K562 (cell line): Measurements from ENCODE around the gene RPLP2. TPM values are rescaled to one million over a fixed set of nuclear protein-coding genes. Genes with fewer than 3 reads are reported as not detected.

Experiments
- ATAC-seq: fragments of 200-7000 bp; cut with Tn5 transposase; 3 replicates; pipeline ENCODE4 v1.9.1; 2020; ENCODE audit warnings: moderate library complexity
- BruUV-seq: library from RNA; stranded (reverse); fragments of 400-500 nt; replicated peaks from 2 replicates; lab custom pipeline; 2021; lab: Mats Ljungman, UMichigan
- CTCF ChIA-PET: fragments of 300-600 bp; formaldehyde crosslinking; extraction: SDS; loops from one replicate; lab custom pipeline; 2021; ENCODE audit warnings: low intra/inter-chr PET ratio; lab: Yijun Ruan, JAX
- POLR2A ChIA-PET: fragments of 300-600, 350-650 bp; sonication (Branson Sonifier 250); formaldehyde crosslinking; extraction: SDS; loops from one replicate; lab custom pipeline; 2021; ENCODE audit warnings: antibody characterized with exemption, inconsistent platforms; lab: Yijun Ruan, JAX
- DNase-seq, 4 experiments: peaks; one replicate each; pipeline versions ENCODE4 v3.0.0 to v3.0.0-alpha.2; 2011 to 2018; ENCODE audit warnings: low spot score in 3 of 4, mixed read lengths in 3 of 4; ENCODE audit errors: extremely low read depth in 1 of 4
- FAIRE-seq: peaks from 2 replicates; lab custom pipeline; 2011; peaks lifted over from hg19 to GRCh38; lab: Jason Lieb, UNC
- H2AFZ ChIP-seq: 2 replicates; pipeline ENCODE4 v1.6.0; 2011; ENCODE audit warnings: low read depth, low read length, control low read depth, inconsistent platforms
- H3K27ac ChIP-seq: fragments of 200-600 bp; 3 replicates; pipeline ENCODE4 v1.8.0; 2011; ENCODE audit warnings: low read depth, mild to moderate bottlenecking, control low read depth, inconsistent platforms, low read length, moderate library complexity, mixed read lengths; ENCODE audit errors: extremely low read depth
- H3K27me3 ChIP-seq, 2 experiments: fragments of 300-600 bp in 1 of 2; 2 replicates in 1 of 2; 3 replicates in 1 of 2; pipeline versions ENCODE4 v1.6.0 to v1.8.0; 2011; ENCODE audit warnings: inconsistent platforms in 2 of 2, low read length in 2 of 2, mild to moderate bottlenecking in 1 of 2, mixed read lengths in 1 of 2, moderate library complexity in 1 of 2; ENCODE audit not compliant: control insufficient read depth in 2 of 2, insufficient read depth in 2 of 2
- H3K36me3 ChIP-seq: fragments of 300-600 bp; 3 replicates; pipeline ENCODE4 v1.8.0; 2011; ENCODE audit warnings: mild to moderate bottlenecking, low read length, inconsistent platforms; ENCODE audit not compliant: control insufficient read depth, insufficient read depth
- H3K4me1 ChIP-seq, 2 experiments: fragments of 200-600 bp in 1 of 2; replicated peaks in 1 of 2; 2 replicates in 1 of 2; 3 replicates in 1 of 2; pipeline versions ENCODE4 v1.5.1 to v1.8.0; 2011; ENCODE audit warnings: inconsistent platforms in 2 of 2, low read length in 2 of 2, mild to moderate bottlenecking in 1 of 2, mixed read lengths in 1 of 2, moderate library complexity in 1 of 2; ENCODE audit not compliant: control insufficient read depth in 2 of 2, insufficient read depth in 2 of 2
- H3K4me2 ChIP-seq: 2 replicates; pipeline ENCODE4 v1.6.1; 2011; ENCODE audit warnings: low read length, control low read depth, inconsistent platforms, mixed read lengths; ENCODE audit not compliant: insufficient read depth
- H3K4me3 ChIP-seq: fragments of 200-600 bp; sonication (generic), shearing (Covaris generic); 2 replicates; pipeline ENCODE4 v1.5.1; 2016; ENCODE audit warnings: control low read depth, inconsistent platforms
- H3K79me2 ChIP-seq: fragments of 200-600 bp; 3 replicates; pipeline ENCODE4 v1.8.0; 2011; ENCODE audit warnings: low read length, inconsistent platforms; ENCODE audit not compliant: control insufficient read depth, insufficient read depth
- H3K9ac ChIP-seq, 2 experiments: 2 replicates each; pipeline versions ENCODE4 v1.6.0 to v1.6.1; 2011; ENCODE audit warnings: low read depth in 2 of 2, low read length in 2 of 2, control low read depth in 1 of 2, inconsistent platforms in 1 of 2, mild to moderate bottlenecking in 1 of 2, mixed read lengths in 1 of 2; ENCODE audit not compliant: insufficient read depth in 1 of 2
- H3K9me1 ChIP-seq: one replicate; pipeline ENCODE4 v1.6.0; 2011; ENCODE audit warnings: inconsistent platforms, mild to moderate bottlenecking, low read length, moderate library complexity; ENCODE audit not compliant: control insufficient read depth, insufficient read depth
- H3K9me3 ChIP-seq: replicated peaks from 2 replicates; pipeline ENCODE4 v1.5.1; 2011; ENCODE audit warnings: low read depth, low read length, inconsistent platforms; ENCODE audit not compliant: control insufficient read depth, insufficient read depth
- H4K20me1 ChIP-seq: replicated peaks from 2 replicates; pipeline ENCODE4 v1.6.1; 2011; ENCODE audit warnings: low read length, inconsistent platforms, mixed read lengths; ENCODE audit not compliant: control insufficient read depth, insufficient read depth
- CBX1 ChIP-seq: sonication (generic); IDR thresholded peaks from 2 replicates; pipeline ENCODE4 v1.6.1; 2016; ENCODE audit warnings: antibody characterized with exemption, low read depth, mild to moderate bottlenecking
- CBX5 ChIP-seq: IDR thresholded peaks from 2 replicates; pipeline ENCODE4 v1.6.1; 2014; ENCODE audit warnings: low read depth, borderline replicate concordance
- CC2D1A ChIP-seq: fragments of 450-650 bp; IDR thresholded peaks from 2 replicates; pipeline ENCODE4 v1.6.1; 2017; ENCODE audit warnings: mild to moderate bottlenecking
- ELF4 ChIP-seq: fragments of 450-650 bp; formaldehyde crosslinking; IDR thresholded peaks from 2 replicates; pipeline ENCODE4 v1.4.0; 2022; ENCODE audit warnings: missing genetic modification characterization
- HIVEP1 ChIP-seq: fragments of 250-450 bp; sonication (Bioruptor Pico); IDR thresholded peaks from 2 replicates; pipeline ENCODE4 v1.4.0; 2020; ENCODE audit warnings: mild to moderate bottlenecking
- HNRNPLL ChIP-seq: fragments of 200-400 bp; formaldehyde crosslinking; IDR thresholded peaks from 2 replicates; pipeline ENCODE4 v1.6.1; 2017; ENCODE audit warnings: low read length, low read depth, mild to moderate bottlenecking; ENCODE audit not compliant: poor library complexity, severe bottlenecking
- MAFK ChIP-seq: IDR thresholded peaks from 2 replicates; pipeline ENCODE4 v1.6.1; 2011; ENCODE audit warnings: low read length, improper control_type of control experiment
- NCOA4 ChIP-seq: fragments of 450-650 bp; IDR thresholded peaks from 2 replicates; pipeline ENCODE4 v1.6.1; 2018; ENCODE audit warnings: mild to moderate bottlenecking; ENCODE audit not compliant: partially characterized antibody
- NR1H2 ChIP-seq: sonication (generic); formaldehyde crosslinking; IDR thresholded peaks from 2 replicates; pipeline ENCODE4 v1.4.0; 2020; ENCODE audit warnings: mild to moderate bottlenecking, missing genetic modification reagents
- NR3C1 ChIP-seq: sonication (generic); formaldehyde crosslinking; IDR thresholded peaks from 2 replicates; pipeline ENCODE4 v1.8.1; 2022; ENCODE audit warnings: missing genetic modification reagents
- POLR2B ChIP-seq: fragments of 450-650 bp; IDR thresholded peaks from 2 replicates; pipeline ENCODE4 v1.6.1; 2018; ENCODE audit warnings: low read depth; ENCODE audit not compliant: partially characterized antibody
- PURB ChIP-seq: sonication (generic); formaldehyde crosslinking; IDR thresholded peaks from 2 replicates; pipeline ENCODE4 v1.9.0; 2021; ENCODE audit warnings: low read depth, mild to moderate bottlenecking, missing genetic modification reagents
- XRCC4 ChIP-seq: IDR thresholded peaks from one replicate; pipeline ENCODE4 v1.6.1; 2011; ENCODE audit not compliant: insufficient read depth, insufficient read length; ENCODE audit errors: extremely low read depth
- ZBTB5 ChIP-seq: fragments of 450-650 bp; IDR thresholded peaks from 2 replicates; pipeline ENCODE4 v1.6.1; 2017; ENCODE audit warnings: antibody characterized with exemption
- ZFP1 ChIP-seq: fragments of 450-650 bp; formaldehyde crosslinking; IDR thresholded peaks from 2 replicates; pipeline ENCODE4 v1.4.0; 2020; ENCODE audit warnings: mild to moderate bottlenecking, mixed read lengths
- WGBS: fragments of 100-300 bp; shearing (Covaris generic); methylation state at CpG from one replicate; pipeline ENCODE4 v1.1.6; 2016; ENCODE audit warnings: low coverage, mixed read lengths; ENCODE audit not compliant: insufficient coverage; ENCODE audit errors: missing lambda C conversion rate; 5-methylcytosine and 5-hydroxymethylcytosine counted together
- in situ Hi-C: fragments of 300-500 bp; cut with MboI; formaldehyde crosslinking; loops from 4 replicates; pipeline ENCODE4 v1.15.0; 2018; ENCODE audit warnings: inconsistent platforms, mixed read lengths
- intact Hi-C: fragments of 100-400 bp; cut with micrococcal nuclease; formaldehyde crosslinking; loops from 2 replicates; pipeline ENCODE4 v1.14.2; 2022
- polyA plus RNA-seq, 8 experiments: library from polyadenylated mRNA; depleted of rRNA in 4 of 8; stranded (reverse) in 5 of 8; unstranded in 3 of 8; fragments of >200 nt; fragmentation: Nextera tagmentation in 2 of 8; fragmentation: Illumina TruSeq in 1 of 8; extraction: Ambion mirVana in 2 of 8; extraction: Trizol in 1 of 8; gene quantifications; 2 replicates each; pipeline versions ENCODE4 v1.2.1 to v1.2.3, GENCODE V29; 2011 to 2014; ENCODE audit warnings: inconsistent platforms in 1 of 8, missing spikeins in 1 of 8
- total RNA-seq, 7 experiments: library from RNA; depleted of rRNA in 6 of 7; stranded (reverse); fragments of >200 nt in 6 of 7; fragmentation: Illumina TruSeq in 2 of 7; extraction: Trizol in 2 of 7; gene quantifications; 2 replicates each; pipeline versions ENCODE4 v1.2.1 to v1.2.3, GENCODE V29; 2011 to 2021; ENCODE audit warnings: low replicate concordance in 1 of 7

Gene RPLP2
- total and polyA plus RNA-seq, 9 of the 15 experiments (the other 6 are each of a cell fraction or from before 2014, with no cell fraction given): 528 to 3,807 (median 1,633) TPM

GRCh38 chr11:852762-853161 lies 43.0 kb downstream of the RPLP2 start:
- Histone ChIP-seq H3K27ac (no peak overlapping the region), H3K27me3 (no peaks in the 10 kb centered on the region), H3K79me2 (no peaks in the 10 kb centered on the region), H2AFZ (no peak overlapping the region), H3K4me2 (no peak overlapping the region), H3K9me3 (no peaks in the 10 kb centered on the region), H3K36me3 (no peaks in the 10 kb centered on the region), H3K9ac (no peak overlapping the region), H3K9me1 (no peaks in the 10 kb centered on the region), H3K4me1 (peaks cover 0 to 84% of the 10 kb centered on the region in 2 experiments; a peak in 2 of 5 replicates), H3K4me3 (no peak overlapping the region), H4K20me1 (peaks cover 6% of the 10 kb centered on the region)
- no TSS peak for BruUV-seq
- ChIA-PET CTCF (no interaction called here), POLR2A (no interaction called here)
- WGBS: 47% methylated on average over 3 of the region's 15 CpGs
- FAIRE-seq (no peak), ATAC-seq (no peak), DNase-seq (no peak)
- in situ Hi-C loops: no loop called here
- intact Hi-C loops: no loop called here
- TF ChIP-seq ZFP1 (CRISPR knock-in tag) (no peak), NCOA4 (no peak), PURB (no peak)

DNA sequence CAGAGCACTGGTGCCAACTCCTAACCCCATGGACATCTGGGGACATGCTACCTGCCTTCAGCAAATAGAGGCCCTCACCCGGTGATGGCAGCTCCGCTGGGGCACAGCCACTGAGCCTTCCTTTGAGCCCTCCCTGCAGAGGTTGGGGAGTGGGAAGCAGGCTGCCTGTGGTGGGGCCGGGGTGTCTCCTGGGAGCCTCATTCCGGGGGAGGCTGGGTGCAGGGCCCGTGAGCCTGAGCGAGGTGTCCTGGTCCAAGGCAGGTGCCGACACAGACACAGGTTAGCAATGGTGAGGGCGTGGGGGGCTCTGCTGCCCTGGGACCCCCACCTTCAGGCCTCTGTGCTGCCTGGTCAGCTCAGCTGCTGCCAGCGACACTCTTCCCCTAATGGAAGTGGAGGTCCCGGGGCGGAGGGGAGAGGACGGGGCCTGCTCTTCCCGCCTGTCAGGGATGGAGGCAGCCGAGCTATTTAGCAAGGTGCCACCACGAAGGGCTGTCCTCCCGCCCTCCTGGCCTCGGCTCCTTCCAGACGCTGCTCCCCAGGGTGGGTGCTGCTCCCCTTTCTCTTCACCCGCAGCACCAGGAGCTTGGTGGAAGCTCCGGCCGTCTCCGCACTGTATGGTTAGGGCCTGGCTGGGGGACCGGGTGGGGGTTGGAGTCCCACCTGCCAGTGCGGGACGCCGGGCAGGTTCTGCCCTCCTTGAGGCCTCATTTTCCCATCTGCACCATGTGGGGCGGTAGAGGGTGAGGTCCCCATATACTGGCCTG lies 44.1 kb downstream of the RPLP2 start:
- no TSS peak for BruUV-seq
- Histone ChIP-seq H3K27me3 (no peaks in the 10 kb centered on the region), H4K20me1 (peaks cover 8% of the 10 kb centered on the region), H3K4me3 (no peak overlapping the region), H3K27ac (no peak overlapping the region), H3K36me3 (no peaks in the 10 kb centered on the region), H3K9ac (peak overlapping the region in 1 of 2 experiments; percentile 36; a peak in 1 of 4 replicates), H3K9me1 (no peaks in the 10 kb centered on the region), H3K4me1 (peaks cover 0 to 84% of the 10 kb centered on the region in 2 experiments; a peak in 2 of 5 replicates), H3K9me3 (no peaks in the 10 kb centered on the region), H2AFZ (no peak overlapping the region), H3K79me2 (no peaks in the 10 kb centered on the region), H3K4me2 (no peak overlapping the region)
- ChIA-PET POLR2A (interaction anchor here (0.7 kb wide), 2 partner anchors 249 to 278 kb away, joined by 3 read pairs; no protein-coding TSS in a partner anchor), CTCF (interaction anchor here (0.6 kb wide), 1 partner anchor 197 kb away, joined by 3 read pairs; no protein-coding TSS in a partner anchor)
- ATAC-seq: no peak
- intact Hi-C loops (no loop called here), in situ Hi-C loops (no loop called here)
- 76% methylated on average over 5 of the region's 27 CpGs for WGBS
- no peak for DNase-seq
- FAIRE-seq: no peak
- TF ChIP-seq MAFK (no peak), ELF4 (no peak), NR1H2 (no peak), NR3C1 (CRISPR knock-in tag) (no peak), XRCC4 (no peak), POLR2B (no peak), ZBTB5 (no peak), HNRNPLL (no peak), HIVEP1 (CRISPR knock-in tag) (no peak), CBX1 (no peak), CC2D1A (no peak), CBX5 (no peak)
